ENCODE results near the gene MMP15.
"Not testable (repeated sequence)": the region's sequence is repeated elsewhere in the genome, so short reads cannot be mapped to it uniquely, and the experiment has no call there.

Gene MMP15

GRCh38 chr16:58087209-58087913 lies 61.8 kb downstream of the MMP15 start:
- no peak for DNase-seq

- DNase-seq = no peak
Measured at GRCh38 chr16:58088091-58088490, 62.5 kb downstream of the MMP15 start.

- DNase-seq = not testable (repeated sequence)
Measured at GRCh38 chr16:58090396-58090795, 64.8 kb downstream of the MMP15 start.

GRCh38 chr16:58094026-58094425 lies 68.5 kb downstream of the MMP15 start:
- no peak for DNase-seq

GRCh38 chr16:58094791-58095574 lies 69.4 kb downstream of the MMP15 start:
- DNase-seq = no peak

- not testable (repeated sequence) for DNase-seq
Measured at GRCh38 chr16:58095575-58095960, 70.0 kb downstream of the MMP15 start.

GRCh38 chr16:58096249-58096648 lies 70.7 kb downstream of the MMP15 start:
- DNase-seq = no peak
